HG03439 (cell line): ENCODE measurements around the gene FOCAD.

ENCODE experiments used
- ATAC-seq: cut with Tn5 transposase; IDR thresholded peaks from one replicate; pipeline ENCODE4 v1.9.1; 2021; ENCODE audit warnings: mild to moderate bottlenecking, moderate library complexity; ENCODE audit not compliant: unreplicated experiment

FOCAD gene

GRCh38 chr9:20681467-20681866 is 2.6 kb upstream of the FOCAD start:
- no peak for ATAC-seq

- ATAC-seq: no peak
Observed at GRCh38 chr9:20683351-20684034, 566 bp upstream of the FOCAD start.

- no peak for ATAC-seq
Observed at GRCh38 chr9:20684875-20685696, 1.0 kb downstream of the FOCAD start.

GRCh38 chr9:20685769-20686168 is 1.7 kb downstream of the FOCAD start:
- no peak for ATAC-seq

GRCh38 chr9:20689833-20690232 is 5.8 kb downstream of the FOCAD start:
- no peak for ATAC-seq

- ATAC-seq: no peak
Observed at GRCh38 chr9:20692554-20692953, 8.5 kb downstream of the FOCAD start.

GRCh38 chr9:20693068-20693467 is 9.0 kb downstream of the FOCAD start:
- no peak for ATAC-seq

GRCh38 chr9:20694248-20694647 is 10.2 kb downstream of the FOCAD start:
- ATAC-seq: no peak

- ATAC-seq: no peak
Observed at GRCh38 chr9:20697021-20697719, 13.1 kb downstream of the FOCAD start.

GRCh38 chr9:20698782-20699181 is 14.7 kb downstream of the FOCAD start:
- no peak for ATAC-seq

- ATAC-seq: no peak
Observed at GRCh38 chr9:20701060-20701459, 17.0 kb downstream of the FOCAD start.

- no peak for ATAC-seq
Observed at GRCh38 chr9:20702570-20702969, 18.5 kb downstream of the FOCAD start.

- ATAC-seq: no peak
Observed at GRCh38 chr9:20703146-20703545, 19.1 kb downstream of the FOCAD start.

- no peak for ATAC-seq
Observed at GRCh38 chr9:20707708-20708107, 23.6 kb downstream of the FOCAD start.

- no peak for ATAC-seq
Observed at GRCh38 chr9:20713172-20713571, 29.1 kb downstream of the FOCAD start.

- no peak for ATAC-seq
Observed at GRCh38 chr9:20714442-20715415, 30.7 kb downstream of the FOCAD start.

GRCh38 chr9:20722221-20722620 is 38.2 kb downstream of the FOCAD start:
- ATAC-seq: no peak

GRCh38 chr9:20725675-20726074 is 41.6 kb downstream of the FOCAD start:
- no peak for ATAC-seq

GRCh38 chr9:20726144-20726543 is 42.1 kb downstream of the FOCAD start:
- no peak for ATAC-seq

GRCh38 chr9:20728493-20729220 is 44.6 kb downstream of the FOCAD start:
- ATAC-seq: no peak
